SW480 (cell line): ENCODE data around the gene CITED4.

Experiments
- DNase-seq: peaks from one replicate; pipeline ENCODE4 v3.0.0-alpha.2; 2016; ENCODE audit warnings: low spot score

Gene CITED4

GRCh38 chr1:40853113-40853884, 8.9 kb downstream of the CITED4 start:
- no peak for DNase-seq

GRCh38 chr1:40851643-40852042, 10.5 kb downstream of the CITED4 start:
- DNase-seq = no peak

GRCh38 chr1:40849801-40850592, 12.2 kb downstream of the CITED4 start:
- peak; percentile 47 for DNase-seq

- peak; percentile 75 for DNase-seq
These were observed 13.5 kb downstream of the CITED4 start for GRCh38 chr1:40848530-40849189.

GRCh38 chr1:40847023-40847745, 15.0 kb downstream of the CITED4 start:
- no peak for DNase-seq

- no peak for DNase-seq
These were observed 16.3 kb downstream of the CITED4 start for GRCh38 chr1:40845895-40846294.

GRCh38 chr1:40844887-40845878, 17.0 kb downstream of the CITED4 start:
- no peak for DNase-seq

- no peak for DNase-seq
These were observed 18.1 kb downstream of the CITED4 start for GRCh38 chr1:40844079-40844478.

GRCh38 chr1:40842691-40843090, 19.5 kb downstream of the CITED4 start:
- DNase-seq = no peak

- no peak for DNase-seq
These were observed 20.0 kb downstream of the CITED4 start for GRCh38 chr1:40842207-40842606.

- DNase-seq = no peak
These were observed 20.6 kb downstream of the CITED4 start for GRCh38 chr1:40841602-40842001.

GRCh38 chr1:40840526-40841323, 21.4 kb downstream of the CITED4 start:
- DNase-seq = no peak

GRCh38 chr1:40839943-40840335, 22.2 kb downstream of the CITED4 start:
- DNase-seq = no peak

GRCh38 chr1:40838980-40839942, 22.9 kb downstream of the CITED4 start:
- DNase-seq = no peak

GRCh38 chr1:40838045-40838979, 23.9 kb downstream of the CITED4 start:
- DNase-seq = no peak

- DNase-seq = no peak
These were observed 24.6 kb downstream of the CITED4 start for GRCh38 chr1:40837601-40838000.

GRCh38 chr1:40836283-40836682, 25.9 kb downstream of the CITED4 start:
- DNase-seq = no peak
